VCaP (cell line): ENCODE results near the gene PSMC4.
A peak's percentile ranks its signal among the peaks of the same experiment; 100 is the strongest.

Experiments used
- H3K27ac ChIP-seq: fragments of 450-650 bp; 2 replicates; pipeline ENCODE4 v1.5.1; 2017
- CTCF ChIP-seq: fragments of 450-650 bp; conservative IDR thresholded peaks from 2 replicates; pipeline ENCODE4 v1.5.1; 2017; ENCODE audit warnings: mild to moderate bottlenecking, moderate library complexity

PSMC4 gene

GRCh38 chr19:39966617-39967016 is 4.3 kb upstream of the PSMC4 start:
- no peak overlapping the region for H3K27ac ChIP-seq
- no peak for TF ChIP-seq CTCF

- no peak overlapping the region for H3K27ac ChIP-seq
- no peak for TF ChIP-seq CTCF
Observed at GRCh38 chr19:39967561-39967960, 3.4 kb upstream of the PSMC4 start.

GRCh38 chr19:39968789-39969188 is 2.2 kb upstream of the PSMC4 start:
- TF ChIP-seq CTCF, result no peak
- peak overlapping the region; percentile 94; the same call in 1 of the 2 replicates for H3K27ac ChIP-seq

GRCh38 chr19:39969266-39969665 is 1.7 kb upstream of the PSMC4 start:
- TF ChIP-seq CTCF, result no peak
- H3K27ac ChIP-seq, result peak overlapping the region; percentile 94

GRCh38 chr19:39969681-39970424 is 1.1 kb upstream of the PSMC4 start:
- TF ChIP-seq CTCF, result no peak
- H3K27ac ChIP-seq, result peak overlapping the region; percentile 94

GRCh38 chr19:39970425-39970674 is 615 bp upstream of the PSMC4 start:
- no peak for TF ChIP-seq CTCF

GRCh38 chr19:39971380-39972035 is 543 bp downstream of the PSMC4 start:
- TF ChIP-seq CTCF, result no peak
- H3K27ac ChIP-seq, result peak overlapping the region; percentile 94

More at GRCh38 chr19:39970425-39970674, 615 bp upstream of the PSMC4 start:
- peak overlapping the region; percentile 94 for H3K27ac ChIP-seq
